GM12873 (cell line): ENCODE results near the gene MEPE.

Experiments
- CTCF ChIP-seq: IDR thresholded peaks from 2 replicates; pipeline ENCODE4 v1.5.1; 2012; ENCODE audit warnings: low read depth, mild to moderate bottlenecking, moderate library complexity, low read length, control low read depth; ENCODE audit not compliant: insufficient read depth; ENCODE audit errors: missing control alignments

MEPE gene

GRCh38 chr4:87805971-87806370 lies 26.8 kb upstream of the MEPE start:
- TF ChIP-seq CTCF = no peak

GRCh38 chr4:87806520-87806919 lies 26.2 kb upstream of the MEPE start:
- TF ChIP-seq CTCF = no peak

- no peak for TF ChIP-seq CTCF
Observed at GRCh38 chr4:87807402-87807801, 25.4 kb upstream of the MEPE start.

- no peak for TF ChIP-seq CTCF
Observed at GRCh38 chr4:87811977-87812376, 20.8 kb upstream of the MEPE start.

GRCh38 chr4:87819281-87819919 lies 13.4 kb upstream of the MEPE start:
- no peak for TF ChIP-seq CTCF

- no peak for TF ChIP-seq CTCF
Observed at GRCh38 chr4:87823200-87823599, 9.6 kb upstream of the MEPE start.

GRCh38 chr4:87823724-87824123 lies 9.0 kb upstream of the MEPE start:
- no peak for TF ChIP-seq CTCF
